B cell (primary cell): ENCODE measurements around the gene RCBTB2. TPM values are rescaled to one million over a fixed set of nuclear protein-coding genes. Genes with fewer than 3 reads are reported as not detected.

Experiments
- ATAC-seq: fragments of 200-7000 bp; cut with Tn5 transposase; one replicate; pipeline ENCODE4 v1.10.0; 2021; ENCODE audit warnings: low read depth, mild to moderate bottlenecking, moderate number of reproducible peaks, moderate library complexity
- CTCF ChIA-PET: fragments of 350-600 bp; sonication (Branson Sonifier 250); formaldehyde crosslinking; loops from one replicate; lab custom pipeline; 2021; ENCODE audit warnings: antibody characterized with exemption, inconsistent platforms; lab: Charles Lee
- POLR2A ChIA-PET: fragments of 350-600 bp; sonication (Branson Sonifier 250); formaldehyde crosslinking; loops from one replicate; lab custom pipeline; 2021; ENCODE audit warnings: antibody characterized with exemption; lab: Charles Lee
- DNase-seq: peaks from one replicate; pipeline ENCODE4 v3.0.0; 2013
- H2AFZ ChIP-seq: 2 replicates; pipeline ENCODE4 v1.6.1; 2012; ENCODE audit warnings: mild to moderate bottlenecking, low read depth, low read length; ENCODE audit not compliant: insufficient read depth, poor library complexity, severe bottlenecking
- H3K27ac ChIP-seq, 2 donors: 1 replicate in 1 of 2; 2 replicates in 1 of 2; pipeline ENCODE4 v1.5.1; 2012 to 2013; ENCODE audit warnings: low read length in 2 of 2, mild to moderate bottlenecking in 2 of 2, moderate library complexity in 1 of 2
- H3K27me3 ChIP-seq, 4 experiments: fragments of 200-600 bp in 1 of 4; sonication (generic) in 1 of 4; replicated peaks in 1 of 4; 1 replicate in 2 of 4; 2 replicates in 2 of 4; pipeline versions ENCODE4 v1.6.1 to v1.7.0; 2013 to 2016; ENCODE audit warnings: low read length in 3 of 4, mild to moderate bottlenecking in 2 of 4, mixed read lengths in 1 of 4, moderate library complexity in 1 of 4; ENCODE audit not compliant: insufficient read depth in 4 of 4, control insufficient read depth in 3 of 4; ENCODE audit errors: control extremely low read depth in 1 of 4
- H3K36me3 ChIP-seq, 2 experiments: replicated peaks in 1 of 2; 1 replicate in 1 of 2; 2 replicates in 1 of 2; pipeline versions ENCODE4 v1.6.1 to v1.7.1; 2013; ENCODE audit warnings: low read length in 1 of 2; ENCODE audit not compliant: insufficient read depth in 2 of 2, control insufficient read depth in 1 of 2; ENCODE audit errors: control extremely low read depth in 1 of 2, extremely low read depth in 1 of 2
- H3K4me1 ChIP-seq, 2 donors: fragments of 200-600 bp in 1 of 2; sonication (generic) in 1 of 2; 1 replicate in 1 of 2; 2 replicates in 1 of 2; pipeline versions ENCODE4 v1.5.1 to v1.6.1; 2013 to 2017; ENCODE audit warnings: low read length in 2 of 2; ENCODE audit not compliant: control insufficient read depth in 2 of 2, insufficient read depth in 2 of 2
- H3K4me2 ChIP-seq: replicated peaks from 2 replicates; pipeline ENCODE3; 2012; ENCODE audit warnings: mild to moderate bottlenecking, low read depth, low read length; ENCODE audit not compliant: poor library complexity, severe bottlenecking
- H3K4me3 ChIP-seq, 5 experiments: fragments of 200-600 bp in 1 of 5; sonication (generic) in 1 of 5; 1 replicate in 3 of 5; 2 replicates in 2 of 5; pipeline versions ENCODE4 v1.5.1 to v1.7.0; 2011 to 2016; ENCODE audit warnings: low read length in 4 of 5, mild to moderate bottlenecking in 4 of 5, low read depth in 2 of 5, control low read depth in 1 of 5, moderate library complexity in 1 of 5; ENCODE audit not compliant: insufficient read depth in 1 of 5; ENCODE audit errors: control extremely low read depth in 1 of 5, extremely low read depth in 1 of 5
- H3K79me2 ChIP-seq: fragments of 200-600 bp; sonication (generic); one replicate; pipeline ENCODE4 v1.6.0; 2016; ENCODE audit warnings: low read length; ENCODE audit not compliant: control insufficient read depth, insufficient read depth
- H3K9ac ChIP-seq: fragments of 200-600 bp; sonication (generic); 2 replicates; pipeline ENCODE4 v1.6.1; 2017; ENCODE audit warnings: mild to moderate bottlenecking, low read length, moderate library complexity
- H3K9me3 ChIP-seq, 3 donors: one replicate each; pipeline versions ENCODE4 v1.6.1 to v1.7.1; 2013; ENCODE audit warnings: low read length in 2 of 3; ENCODE audit not compliant: control insufficient read depth in 2 of 3, insufficient read depth in 1 of 3; ENCODE audit errors: control extremely low read depth in 1 of 3
- H4K20me1 ChIP-seq: 2 replicates; pipeline ENCODE4 v1.6.0; 2012; ENCODE audit warnings: mild to moderate bottlenecking, low read length; ENCODE audit not compliant: insufficient read depth, control insufficient read depth, poor library complexity, severe bottlenecking
- H3K27ac Mint-ChIP-seq: one replicate; pipeline ENCODE4 v1.8.0; 2021; ENCODE audit warnings: mixed read lengths
- H3K27me3 Mint-ChIP-seq: one replicate; pipeline ENCODE4 v1.8.0; 2021; ENCODE audit warnings: mixed read lengths
- H3K4me1 Mint-ChIP-seq: one replicate; pipeline ENCODE4 v1.8.0; 2021; ENCODE audit warnings: mixed read lengths
- H3K4me3 Mint-ChIP-seq: one replicate; pipeline ENCODE4 v1.8.0; 2021; ENCODE audit warnings: mixed read lengths
- H3K9me3 Mint-ChIP-seq: one replicate; pipeline ENCODE4 v1.8.0; 2022; ENCODE audit warnings: mixed read lengths; ENCODE audit not compliant: insufficient read depth
- EZH2 ChIP-seq: IDR thresholded peaks from 2 replicates; pipeline ENCODE4 v1.6.1; 2012; ENCODE audit warnings: borderline replicate concordance, low read depth, mild to moderate bottlenecking, moderate library complexity, low read length; ENCODE audit not compliant: insufficient read depth, poor library complexity, severe bottlenecking
- WGBS: methylation state at CpG from one replicate; pipeline ENCODE4 v1.1.5; 2013; ENCODE audit warnings: missing lambda C conversion rate; ENCODE audit not compliant: insufficient coverage; 5-methylcytosine and 5-hydroxymethylcytosine counted together
- intact Hi-C: fragments of 100-400 bp; cut with micrococcal nuclease; formaldehyde crosslinking; loops from one replicate; pipeline ENCODE4 v1.10.0; 2022
- polyA minus RNA-seq: library from RNA; depleted of rRNA, polyadenylated mRNA; stranded (reverse); fragments of >200 nt; gene quantifications from 2 replicates; pipeline ENCODE4 v1.2.3, GENCODE V29; 2012
- polyA plus RNA-seq: library from polyadenylated mRNA; depleted of rRNA; stranded (reverse); fragments of >200 nt; gene quantifications from 2 replicates; pipeline ENCODE4 v1.2.3, GENCODE V29; 2012
- total RNA-seq, 2 donors: library from RNA; stranded (reverse); fragments of 120-200 nt in 1 of 2; gene quantifications; 1 replicate in 1 of 2; 2 replicates in 1 of 2; pipeline versions ENCODE4 v1.2.3 to v1.2.4, GENCODE V29; 2013 to 2022
- TF ChIP-seq, protein P1 (sequence below): fragments of 200-600 bp; IDR thresholded peaks from one replicate; pipeline ENCODE4 v1.8.0; 2022; ENCODE audit warnings: antibody characterized with exemption, mild to moderate bottlenecking

The RCBTB2 gene
- total RNA-seq (2.7 and 3.7 TPM in 2 replicates), polyA plus RNA-seq (1.4 and 1.9 TPM in 2 replicates), polyA minus RNA-seq (1.0 and 1.6 TPM in 2 replicates)
- 3.2 TPM for total RNA-seq (2013)

DNA sequence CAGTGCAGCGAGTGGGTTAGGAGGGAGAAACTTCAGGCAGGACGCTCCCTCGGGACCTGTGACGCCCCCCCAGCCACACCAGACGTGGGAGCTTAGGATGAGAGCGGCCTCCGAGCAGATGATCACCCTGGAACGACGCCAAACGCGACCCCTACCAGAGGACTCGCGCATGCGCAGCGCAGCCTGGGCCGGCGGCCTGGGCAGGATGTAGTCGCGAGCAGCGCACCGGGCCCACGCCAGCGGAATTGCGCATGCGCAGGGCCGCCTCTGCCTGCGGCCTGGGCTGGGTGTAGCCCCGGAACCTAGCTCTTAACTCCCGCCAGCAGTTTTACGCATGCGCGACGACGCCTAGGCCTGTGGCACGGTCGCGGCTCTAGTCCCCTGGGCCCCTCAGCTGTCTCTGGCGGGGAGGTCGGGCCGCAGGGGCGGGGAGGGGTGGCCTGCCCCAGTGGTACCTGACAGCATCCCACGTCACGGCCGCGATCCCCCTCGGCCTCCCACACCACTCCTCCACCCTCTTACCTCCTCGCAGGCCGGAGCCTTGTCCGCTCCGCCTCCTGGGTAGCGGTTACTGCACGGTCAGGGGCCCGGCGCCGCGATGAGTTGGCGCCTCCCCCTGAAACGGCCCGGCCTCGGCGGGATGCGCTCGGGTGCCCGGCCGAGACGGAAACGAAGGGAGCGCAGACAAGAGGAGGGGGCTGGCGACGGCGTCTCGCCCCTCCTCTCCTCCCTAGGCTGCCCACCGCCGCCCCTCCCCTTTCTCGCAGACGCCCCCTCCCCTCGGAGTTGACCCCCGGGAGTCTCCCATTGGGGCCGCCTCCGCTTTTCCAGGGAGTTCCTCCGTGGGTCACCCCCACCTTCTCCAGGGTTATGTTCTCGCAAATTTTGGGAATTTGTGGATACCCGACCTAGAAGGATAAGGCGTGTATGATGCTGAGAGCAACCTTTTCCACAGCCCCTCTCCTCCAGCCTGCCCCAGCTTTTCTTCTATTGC, at the start of gene RCBTB2:
Gene RCBTB2 (minus strand): TSS at position 575 of the 994 bp plus-strand sequence. CDS start 11,141 bp downstream, outside the sequence.
- Histone ChIP-seq H3K27ac (peak within 1 kb of the TSS; percentile 63 to 85), H3K79me2 (no peaks in the 10 kb centered on the region), H2AFZ (peak within 1 kb of the TSS; percentile 90), H3K4me2 (peak within 1 kb of the TSS; percentile 80), H3K4me3 (peak within 1 kb of the TSS; percentile 54 to 92 (median 82)), H4K20me1 (no peaks in the 10 kb centered on the region), H3K36me3 (no peaks in the 10 kb centered on the region), H3K4me1 (peaks cover 20 to 24% of the 10 kb centered on the region in 2 donors), H3K27me3 (peaks cover 0 to 15% (median 11%) of the 10 kb centered on the region in 4 experiments), H3K9me3 (peaks cover 0 to 7% (median 5%) of the 10 kb centered on the region in 3 donors), H3K9ac (peak within 1 kb of the TSS; percentile 73)
- DNase-seq: peak; percentile 98
- peak; percentile 89 for ATAC-seq
- CTCF ChIA-PET: interaction anchor here (1.0 to 1.7 kb wide), 4 partner anchors 24 to 495 kb away, joined by 3 to 5 read pairs (median 3); partner anchors contain the start of gene NUDT15
- peaks cover 3% of the 10 kb centered on the region for H3K9me3 Mint-ChIP-seq
- intact Hi-C loops: loop anchor here (1.0 to 5.0 kb wide), 8 partner anchors 28 to 496 kb away; partner anchors contain the start of genes FNDC3A, MED4, NUDT15 and RB1
- H3K27me3 Mint-ChIP-seq: peaks cover 22% of the 10 kb centered on the region
- TF ChIP-seq EZH2: no peak
- TF ChIP-seq, protein P1, sequence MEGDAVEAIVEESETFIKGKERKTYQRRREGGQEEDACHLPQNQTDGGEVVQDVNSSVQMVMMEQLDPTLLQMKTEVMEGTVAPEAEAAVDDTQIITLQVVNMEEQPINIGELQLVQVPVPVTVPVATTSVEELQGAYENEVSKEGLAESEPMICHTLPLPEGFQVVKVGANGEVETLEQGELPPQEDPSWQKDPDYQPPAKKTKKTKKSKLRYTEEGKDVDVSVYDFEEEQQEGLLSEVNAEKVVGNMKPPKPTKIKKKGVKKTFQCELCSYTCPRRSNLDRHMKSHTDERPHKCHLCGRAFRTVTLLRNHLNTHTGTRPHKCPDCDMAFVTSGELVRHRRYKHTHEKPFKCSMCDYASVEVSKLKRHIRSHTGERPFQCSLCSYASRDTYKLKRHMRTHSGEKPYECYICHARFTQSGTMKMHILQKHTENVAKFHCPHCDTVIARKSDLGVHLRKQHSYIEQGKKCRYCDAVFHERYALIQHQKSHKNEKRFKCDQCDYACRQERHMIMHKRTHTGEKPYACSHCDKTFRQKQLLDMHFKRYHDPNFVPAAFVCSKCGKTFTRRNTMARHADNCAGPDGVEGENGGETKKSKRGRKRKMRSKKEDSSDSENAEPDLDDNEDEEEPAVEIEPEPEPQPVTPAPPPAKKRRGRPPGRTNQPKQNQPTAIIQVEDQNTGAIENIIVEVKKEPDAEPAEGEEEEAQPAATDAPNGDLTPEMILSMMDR: no peak
- peak within 1 kb of the TSS; percentile 98 for H3K27ac Mint-ChIP-seq
- peaks cover 26% of the 10 kb centered on the region for H3K4me1 Mint-ChIP-seq
- H3K4me3 Mint-ChIP-seq: peak within 1 kb of the TSS; percentile 97
- POLR2A ChIA-PET: interaction anchor here (0.7 to 1.9 kb wide), 6 partner anchors 40 to 438 kb away, joined by 3 to 9 read pairs (median 4); partner anchors contain the start of genes MED4 and RB1
- WGBS: 2% methylated on average over 74 of the region's 84 CpGs
